Fibroblast of peridontal ligament (primary cell): ENCODE results near the gene CLEC11A.
"Not testable (repeated sequence)": the region's sequence is repeated elsewhere in the genome, so short reads cannot be mapped to it uniquely, and the experiment has no call there.

Experiments used
- DNase-seq: peaks from one replicate; pipeline ENCODE4 v3.0.0-alpha.2; 2010; ENCODE audit errors: extremely low read depth

The CLEC11A gene

GRCh38 chr19:50722201-50723013 is 757 bp upstream of the CLEC11A start:
- DNase-seq = no peak

- no peak for DNase-seq
These were observed 764 bp downstream of the CLEC11A start for GRCh38 chr19:50723735-50724521.

- DNase-seq = peak; percentile 99
These were observed 1.5 kb downstream of the CLEC11A start for GRCh38 chr19:50724522-50725217.

GRCh38 chr19:50725218-50725910 is 2.2 kb downstream of the CLEC11A start:
- no peak for DNase-seq

- no peak for DNase-seq
These were observed 2.7 kb downstream of the CLEC11A start for GRCh38 chr19:50725911-50726230.

GRCh38 chr19:50728084-50728737 is 5.0 kb downstream of the CLEC11A start:
- peak; percentile 47 for DNase-seq

GRCh38 chr19:50729894-50730293 is 6.7 kb downstream of the CLEC11A start:
- no peak for DNase-seq

- no peak for DNase-seq
These were observed 12.7 kb downstream of the CLEC11A start for GRCh38 chr19:50735869-50736268.

GRCh38 chr19:50736338-50736737 is 13.2 kb downstream of the CLEC11A start:
- no peak for DNase-seq

GRCh38 chr19:50739132-50739913 is 16.2 kb downstream of the CLEC11A start:
- DNase-seq = no peak

GRCh38 chr19:50739914-50740426 is 16.8 kb downstream of the CLEC11A start:
- no peak for DNase-seq

- DNase-seq = no peak
These were observed 18.2 kb downstream of the CLEC11A start for GRCh38 chr19:50741179-50741933.

- no peak for DNase-seq
These were observed 20.4 kb downstream of the CLEC11A start for GRCh38 chr19:50743537-50743936.

GRCh38 chr19:50745221-50745620 is 22.1 kb downstream of the CLEC11A start:
- no peak for DNase-seq

- DNase-seq = not testable (repeated sequence)
These were observed 24.0 kb downstream of the CLEC11A start for GRCh38 chr19:50747141-50747540.

GRCh38 chr19:50749490-50749889 is 26.3 kb downstream of the CLEC11A start:
- DNase-seq = no peak

GRCh38 chr19:50750010-50750409 is 26.8 kb downstream of the CLEC11A start:
- no peak for DNase-seq

- no peak for DNase-seq
These were observed 30.7 kb downstream of the CLEC11A start for GRCh38 chr19:50753879-50754278.

GRCh38 chr19:50756244-50756643 is 33.1 kb downstream of the CLEC11A start:
- not testable (repeated sequence) for DNase-seq

- not testable (repeated sequence) for DNase-seq
These were observed 34.5 kb downstream of the CLEC11A start for GRCh38 chr19:50757624-50758023.
